GM12878 (cell line): ENCODE results near the gene DDX23. TPM values are rescaled to one million over a fixed set of nuclear protein-coding genes. Genes with fewer than 3 reads are reported as not detected.

Source experiments
- ATAC-seq: fragments of 200-7000 bp; cut with Tn5 transposase; 3 replicates; pipeline ENCODE4 v1.9.1; 2020; ENCODE audit warnings: mild to moderate bottlenecking, moderate library complexity
- BruUV-seq: library from RNA; stranded (reverse); fragments of 400-500 nt; replicated peaks from 2 replicates; lab custom pipeline; 2021; lab: Mats Ljungman, UMichigan
- CTCF ChIA-PET: fragments of 300-600 bp; sonication (Branson Sonifier 250); formaldehyde crosslinking; extraction: SDS; loops from one replicate; lab custom pipeline; 2021; ENCODE audit warnings: inconsistent platforms; lab: Yijun Ruan, JAX
- POLR2A ChIA-PET: fragments of 350-600 bp; formaldehyde crosslinking; extraction: SDS; loops from one replicate; lab custom pipeline; 2021; ENCODE audit warnings: inconsistent platforms; lab: Charles Lee
- RAD21 ChIA-PET: fragments of 300-600 bp; sonication (Branson Sonifier 250); formaldehyde crosslinking; loops from one replicate; lab custom pipeline; 2023; ENCODE audit warnings: antibody characterized with exemption; ENCODE audit not compliant: unreplicated experiment; lab: Charles Lee
- SMC1A ChIA-PET: fragments of 300-600 bp; sonication (Branson Sonifier 250); formaldehyde crosslinking; loops from one replicate; lab custom pipeline; 2023; ENCODE audit not compliant: unreplicated experiment, uncharacterized antibody; lab: Charles Lee
- DNase-seq: peaks from one replicate; pipeline ENCODE4 v3.0.0-alpha.2; 2011; ENCODE audit warnings: low read depth, low spot score
- FAIRE-seq: peaks from 3 replicates; lab custom pipeline; 2011; peaks lifted over from hg19 to GRCh38; lab: Jason Lieb, UNC
- H2AFZ ChIP-seq: 2 replicates; pipeline ENCODE4 v1.6.0; 2011; ENCODE audit warnings: low read depth, low read length, control low read depth; ENCODE audit not compliant: control insufficient read depth
- H3K27ac ChIP-seq: 2 replicates; pipeline ENCODE4 v1.5.1; 2011; ENCODE audit warnings: control low read depth; ENCODE audit not compliant: control insufficient read depth, insufficient read depth
- H3K27me3 ChIP-seq, 2 experiments: replicated peaks in 1 of 2; 2 replicates each; pipeline versions ENCODE4 v1.6.0 to v1.6.1; 2011; ENCODE audit warnings: low read length in 1 of 2; ENCODE audit not compliant: control insufficient read depth in 2 of 2, insufficient read depth in 2 of 2
- H3K36me3 ChIP-seq, 2 experiments: 2 replicates each; pipeline ENCODE4 v1.5.1; 2011; ENCODE audit warnings: low read length in 1 of 2; ENCODE audit not compliant: control insufficient read depth in 2 of 2, insufficient read depth in 2 of 2
- H3K4me1 ChIP-seq: 2 replicates; pipeline ENCODE4 v1.6.1; 2011; ENCODE audit warnings: mild to moderate bottlenecking, low read length, moderate library complexity, mixed read lengths; ENCODE audit not compliant: control insufficient read depth, insufficient read depth
- H3K4me2 ChIP-seq: 2 replicates; pipeline ENCODE4 v1.6.0; 2011; ENCODE audit warnings: control low read depth; ENCODE audit not compliant: control insufficient read depth, insufficient read depth
- H3K4me3 ChIP-seq: fragments of 200-600 bp; sonication (generic); 2 replicates; pipeline ENCODE4 v1.5.1; 2016
- H3K79me2 ChIP-seq: 2 replicates; pipeline ENCODE4 v1.6.0; 2011; ENCODE audit warnings: low read length; ENCODE audit not compliant: control insufficient read depth, insufficient read depth
- H3K9ac ChIP-seq: 2 replicates; pipeline ENCODE4 v1.8.0; 2011; ENCODE audit warnings: low read length, control low read depth, mixed read lengths; ENCODE audit not compliant: control insufficient read depth, insufficient read depth
- H3K9me3 ChIP-seq: replicated peaks from 3 replicates; pipeline ENCODE4 v1.5.1; 2011; ENCODE audit warnings: mild to moderate bottlenecking, low read length; ENCODE audit not compliant: control insufficient read depth, insufficient read depth
- H4K20me1 ChIP-seq: 2 replicates; pipeline ENCODE4 v1.6.0; 2011; ENCODE audit not compliant: control insufficient read depth, insufficient read depth
- CEBPB ChIP-seq, 2 experiments: fragments of 150-350 bp in 1 of 2; IDR thresholded peaks; 2 replicates each; pipeline ENCODE4 v1.6.1; 2012 to 2014; ENCODE audit warnings: low read depth in 2 of 2, low read length in 2 of 2, borderline replicate concordance in 1 of 2, inconsistent platforms in 1 of 2
- CREB1 ChIP-seq: IDR thresholded peaks from 2 replicates; pipeline ENCODE4 v1.6.1; 2012; ENCODE audit warnings: low read depth, mild to moderate bottlenecking, inconsistent platforms
- FOS ChIP-seq: IDR thresholded peaks from 3 replicates; pipeline ENCODE4 v1.6.1; 2011; ENCODE audit warnings: borderline replicate concordance; ENCODE audit not compliant: insufficient read length; ENCODE audit errors: extremely low read depth
- FOXM1 ChIP-seq: IDR thresholded peaks from 2 replicates; pipeline ENCODE4 v1.6.1; 2012; ENCODE audit warnings: low read depth, mild to moderate bottlenecking, inconsistent platforms, low read length, moderate library complexity
- HDAC6 ChIP-seq: fragments of 200-600 bp; sonication (generic); IDR thresholded peaks from one replicate; pipeline ENCODE4 v1.8.0; 2017; ENCODE audit warnings: antibody characterized with exemption; ENCODE audit not compliant: unreplicated experiment
- IKZF1 ChIP-seq: fragments of 450-650 bp; conservative IDR thresholded peaks from 2 replicates; pipeline ENCODE4 v1.6.1; 2017; ENCODE audit warnings: antibody characterized with exemption, mild to moderate bottlenecking
- MEF2B ChIP-seq: fragments of 450-650 bp; IDR thresholded peaks from 2 replicates; pipeline ENCODE4 v1.6.1; 2018; ENCODE audit warnings: mild to moderate bottlenecking, moderate library complexity; ENCODE audit not compliant: partially characterized antibody, poor library complexity, severe bottlenecking
- NFYB ChIP-seq: IDR thresholded peaks from 2 replicates; pipeline ENCODE4 v1.6.1; 2011; ENCODE audit warnings: low read depth, mild to moderate bottlenecking, low read length, improper control_type of control experiment, moderate library complexity; ENCODE audit not compliant: insufficient read depth
- PAX8 ChIP-seq: fragments of 450-650 bp; IDR thresholded peaks from 2 replicates; pipeline ENCODE4 v1.6.1; 2017; ENCODE audit warnings: mild to moderate bottlenecking, moderate library complexity
- RELA ChIP-seq: fragments of 450-650 bp; IDR thresholded peaks from 2 replicates; pipeline ENCODE4 v1.8.0; 2014; ENCODE audit warnings: borderline replicate concordance; ENCODE audit not compliant: partially characterized antibody
- SREBF1 ChIP-seq: IDR thresholded peaks from 2 replicates; pipeline ENCODE4 v1.6.1; 2012; ENCODE audit warnings: mild to moderate bottlenecking, low read length
- SUPT20H ChIP-seq: IDR thresholded peaks from 2 replicates; pipeline ENCODE4 v1.6.1; 2011; ENCODE audit warnings: low read depth, mild to moderate bottlenecking, low read length, moderate library complexity, borderline replicate concordance; ENCODE audit not compliant: control insufficient read depth
- TARDBP ChIP-seq: IDR thresholded peaks from 2 replicates; pipeline ENCODE4 v1.6.1; 2016; ENCODE audit warnings: borderline replicate concordance
- ZNF24 ChIP-seq: fragments of 450-650 bp; IDR thresholded peaks from 2 replicates; pipeline ENCODE4 v1.6.1; 2017; ENCODE audit warnings: antibody characterized with exemption, mild to moderate bottlenecking
- WGBS: methylation state at CpG from one replicate; pipeline ENCODE4 v1.1.6; 2016; ENCODE audit warnings: low lambda C conversion rate; ENCODE audit not compliant: insufficient replicate concordance, insufficient coverage; ENCODE audit errors: missing lambda C conversion rate; 5-methylcytosine and 5-hydroxymethylcytosine counted together
- in situ Hi-C: fragments of 300-500 bp; cut with MboI; formaldehyde crosslinking; loops from 9 replicates; pipeline ENCODE4 v1.14.3; 2018; ENCODE audit warnings: mixed read lengths
- intact Hi-C: fragments of 100-400 bp; cut with micrococcal nuclease; formaldehyde crosslinking; loops from one replicate; pipeline ENCODE4 v1.14.2; 2022; ENCODE audit not compliant: unreplicated experiment
- polyA plus RNA-seq, 11 experiments: library from polyadenylated mRNA; depleted of rRNA in 4 of 11; unstranded in 6 of 11; stranded (reverse) in 5 of 11; fragments of >200 nt; fragmentation: Nextera tagmentation in 4 of 11; fragmentation: Illumina TruSeq in 1 of 11; extraction: Ambion mirVana in 4 of 11; extraction: Trizol in 1 of 11; gene quantifications; 1 replicate in 1 of 11; 2 replicates in 10 of 11; pipeline versions ENCODE4 v1.2.1 to v1.2.3, GENCODE V29; 2011 to 2016; ENCODE audit warnings: inconsistent platforms in 2 of 11, missing spikeins in 2 of 11, low read depth in 1 of 11
- total RNA-seq, 4 experiments: library from RNA; depleted of rRNA in 3 of 4; stranded (reverse); fragments of >200 nt in 3 of 4; fragmentation: Illumina TruSeq in 1 of 4; extraction: Trizol in 1 of 4; gene quantifications; 2 replicates each; pipeline versions ENCODE4 v1.2.1 to v1.2.3, GENCODE V29; 2013 to 2021
- TF ChIP-seq, protein P1 (sequence below): IDR thresholded peaks from 2 replicates; pipeline ENCODE4 v1.6.1; 2012; ENCODE audit warnings: low read depth, low read length, improper control_type of control experiment
- TF ChIP-seq, protein P2 (sequence below): fragments of 450-650 bp; IDR thresholded peaks from 2 replicates; pipeline ENCODE4 v1.6.1; 2018; ENCODE audit warnings: borderline replicate concordance, mild to moderate bottlenecking; ENCODE audit not compliant: partially characterized antibody
- TF ChIP-seq, protein P3 (sequence below), 3 experiments: IDR thresholded peaks in 2 of 3; conservative IDR thresholded peaks in 1 of 3; 2 replicates each; pipeline ENCODE4 v1.5.1; 2011; ENCODE audit warnings: low read depth in 3 of 3, low read length in 3 of 3, mild to moderate bottlenecking in 3 of 3, control low read depth in 2 of 3, moderate library complexity in 2 of 3, inconsistent platforms in 1 of 3, mixed read lengths in 1 of 3; ENCODE audit not compliant: control insufficient read depth in 2 of 3, insufficient read depth in 1 of 3; ENCODE audit errors: extremely low read depth in 1 of 3

Gene DDX23
- total and polyA plus RNA-seq, 10 of the 15 experiments (the other 5 are each of a cell fraction or from before 2014, with no cell fraction given) = 25.8 to 107 (median 77.4) TPM

DNA sequence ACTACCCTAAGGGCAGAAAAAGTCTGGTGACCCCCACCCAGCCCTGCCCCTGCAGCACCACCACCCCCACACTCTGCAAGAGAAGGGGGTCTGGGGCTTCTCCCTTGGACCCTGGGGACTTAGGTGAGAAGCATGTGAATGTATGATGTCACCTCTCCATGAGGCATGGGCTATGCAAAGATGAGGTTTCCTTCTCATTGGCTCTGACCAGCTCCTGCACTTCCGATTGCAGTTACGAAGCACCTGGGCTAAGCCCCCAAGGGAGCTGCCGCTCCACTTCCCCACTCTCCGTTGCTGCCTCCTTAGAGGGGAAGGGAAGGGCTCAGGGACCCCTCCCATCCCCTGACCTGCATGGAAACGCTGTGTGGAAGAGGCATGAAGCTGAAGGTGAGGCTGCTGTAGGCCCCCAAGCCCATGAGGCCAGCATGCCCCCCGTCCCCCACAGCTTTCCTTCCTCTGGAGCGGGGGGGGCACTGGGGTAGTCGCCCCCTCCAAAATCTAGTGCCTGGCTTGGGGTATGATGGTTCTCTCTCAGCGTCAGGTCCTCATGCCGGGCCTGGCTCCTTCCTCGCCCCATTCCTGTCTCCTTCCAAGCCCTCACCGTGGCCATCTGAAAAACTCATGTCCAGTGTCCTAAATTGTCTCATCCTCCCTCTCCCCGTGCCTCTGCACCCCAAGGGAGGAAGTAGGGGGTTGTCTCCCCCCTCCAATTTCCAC, 5.5 kb upstream of the DDX23 start:
- H3K9ac ChIP-seq = no peak overlapping the region
- ATAC-seq = peak; percentile 58
- H3K4me2 ChIP-seq = no peak overlapping the region
- no peak overlapping the region for H3K4me3 ChIP-seq
- POLR2A ChIA-PET = interaction anchor here (0.7 to 3.6 kb wide), 8 partner anchors 8 to 83 kb away, joined by 3 to 28 read pairs (median 4); partner anchors contain the start of genes FKBP11 and RND1
- peaks cover 0 to 3% of the 10 kb centered on the region in 2 experiments; a peak in 2 of 4 replicates for H3K36me3 ChIP-seq
- H2AFZ ChIP-seq = no peak overlapping the region
- FAIRE-seq = no peak
- H3K9me3 ChIP-seq = no peaks in the 10 kb centered on the region
- peaks cover 3% of the 10 kb centered on the region; the same call in 1 of the 2 replicates for H3K4me1 ChIP-seq
- H3K27ac ChIP-seq = no peak overlapping the region
- SMC1A ChIA-PET = interaction anchor here (0.6 to 2.3 kb wide), 9 partner anchors 7 to 70 kb away, joined by 3 to 24 read pairs (median 3); no protein-coding TSS in a partner anchor
- H4K20me1 ChIP-seq = no peaks in the 10 kb centered on the region
- no peaks in the 10 kb centered on the region; the same call in 1 of the 2 replicates for H3K79me2 ChIP-seq
- in situ Hi-C loops (no loop called here), intact Hi-C loops (no loop called here)
- CTCF ChIA-PET = interaction anchor here (0.9 to 9.2 kb wide), 14 partner anchors 8 to 153 kb away, joined by 3 to 135 read pairs (median 6); partner anchors contain the start of genes RND1 and WNT1
- H3K27me3 ChIP-seq = no peaks in the 10 kb centered on the region
- RAD21 ChIA-PET = interaction anchor here (0.7 to 7.2 kb wide), 3 partner anchors 31 to 239 kb away, joined by 4 to 167 read pairs (median 4); no protein-coding TSS in a partner anchor
- DNase-seq = no peak
- 38% methylated on average over 13 of the region's 13 CpGs for WGBS
- BruUV-seq = no TSS peak
- TF ChIP-seq, protein P1, sequence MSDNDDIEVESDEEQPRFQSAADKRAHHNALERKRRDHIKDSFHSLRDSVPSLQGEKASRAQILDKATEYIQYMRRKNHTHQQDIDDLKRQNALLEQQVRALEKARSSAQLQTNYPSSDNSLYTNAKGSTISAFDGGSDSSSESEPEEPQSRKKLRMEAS = no peak
- TF ChIP-seq FOXM1 = no peak
- no peak for TF ChIP-seq CEBPB (IDR thresholded peaks at IDR 0.05; ENCODE audit: borderline replicate concordance in 1 of 2, low read depth in 2 of 2, low read length in 2 of 2)
- TF ChIP-seq, protein P2, sequence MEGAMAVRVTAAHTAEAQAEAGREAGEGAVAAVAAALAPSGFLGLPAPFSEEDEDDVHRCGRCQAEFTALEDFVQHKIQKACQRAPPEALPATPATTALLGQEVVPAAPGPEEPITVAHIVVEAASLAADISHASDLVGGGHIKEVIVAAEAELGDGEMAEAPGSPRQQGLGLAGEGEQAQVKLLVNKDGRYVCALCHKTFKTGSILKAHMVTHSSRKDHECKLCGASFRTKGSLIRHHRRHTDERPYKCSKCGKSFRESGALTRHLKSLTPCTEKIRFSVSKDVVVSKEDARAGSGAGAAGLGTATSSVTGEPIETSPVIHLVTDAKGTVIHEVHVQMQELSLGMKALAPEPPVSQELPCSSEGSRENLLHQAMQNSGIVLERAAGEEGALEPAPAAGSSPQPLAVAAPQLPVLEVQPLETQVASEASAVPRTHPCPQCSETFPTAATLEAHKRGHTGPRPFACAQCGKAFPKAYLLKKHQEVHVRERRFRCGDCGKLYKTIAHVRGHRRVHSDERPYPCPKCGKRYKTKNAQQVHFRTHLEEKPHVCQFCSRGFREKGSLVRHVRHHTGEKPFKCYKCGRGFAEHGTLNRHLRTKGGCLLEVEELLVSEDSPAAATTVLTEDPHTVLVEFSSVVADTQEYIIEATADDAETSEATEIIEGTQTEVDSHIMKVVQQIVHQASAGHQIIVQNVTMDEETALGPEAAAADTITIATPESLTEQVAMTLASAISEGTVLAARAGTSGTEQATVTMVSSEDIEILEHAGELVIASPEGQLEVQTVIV = no peak
- no peak for TF ChIP-seq HDAC6
- no peak for TF ChIP-seq SREBF1
- no peak for TF ChIP-seq SUPT20H
- TF ChIP-seq PAX8 = no peak
- TF ChIP-seq FOS = no peak
- TF ChIP-seq NFYB = no peak
- no peak for TF ChIP-seq ZNF24
- TF ChIP-seq RELA = no peak
- TF ChIP-seq TARDBP = no peak
- TF ChIP-seq CREB1 = 0 out of 2 replicates have a peak, but pooled peaks have one; percentile 22
- TF ChIP-seq, protein P3, sequence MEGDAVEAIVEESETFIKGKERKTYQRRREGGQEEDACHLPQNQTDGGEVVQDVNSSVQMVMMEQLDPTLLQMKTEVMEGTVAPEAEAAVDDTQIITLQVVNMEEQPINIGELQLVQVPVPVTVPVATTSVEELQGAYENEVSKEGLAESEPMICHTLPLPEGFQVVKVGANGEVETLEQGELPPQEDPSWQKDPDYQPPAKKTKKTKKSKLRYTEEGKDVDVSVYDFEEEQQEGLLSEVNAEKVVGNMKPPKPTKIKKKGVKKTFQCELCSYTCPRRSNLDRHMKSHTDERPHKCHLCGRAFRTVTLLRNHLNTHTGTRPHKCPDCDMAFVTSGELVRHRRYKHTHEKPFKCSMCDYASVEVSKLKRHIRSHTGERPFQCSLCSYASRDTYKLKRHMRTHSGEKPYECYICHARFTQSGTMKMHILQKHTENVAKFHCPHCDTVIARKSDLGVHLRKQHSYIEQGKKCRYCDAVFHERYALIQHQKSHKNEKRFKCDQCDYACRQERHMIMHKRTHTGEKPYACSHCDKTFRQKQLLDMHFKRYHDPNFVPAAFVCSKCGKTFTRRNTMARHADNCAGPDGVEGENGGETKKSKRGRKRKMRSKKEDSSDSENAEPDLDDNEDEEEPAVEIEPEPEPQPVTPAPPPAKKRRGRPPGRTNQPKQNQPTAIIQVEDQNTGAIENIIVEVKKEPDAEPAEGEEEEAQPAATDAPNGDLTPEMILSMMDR (IDR thresholded peaks at IDR 0.05 in 2 of 3, conservative IDR thresholded peaks at IDR 0.05 in 1 of 3; ENCODE audit: control insufficient read depth in 2 of 3, extremely low read depth in 1 of 3, insufficient read depth in 1 of 3, low read depth in 3 of 3, low read length in 3 of 3) = no peak
- no peak for TF ChIP-seq IKZF1
- peak; percentile 86 for TF ChIP-seq MEF2B
